Mesendoderm (in vitro differentiated cells): Measurements from ENCODE around the gene SLC30A7.

Experiments
- DNase-seq: peaks from one replicate; pipeline ENCODE4 v3.0.0; 2013
- H2AK5ac ChIP-seq: 2 replicates; pipeline ENCODE4 v1.6.1; 2013; ENCODE audit warnings: low read length, inconsistent platforms
- H2BK120ac ChIP-seq: 2 replicates; pipeline ENCODE4 v1.6.1; 2013; ENCODE audit warnings: low read depth, mild to moderate bottlenecking, low read length, moderate library complexity, mixed read lengths
- H2BK15ac ChIP-seq: replicated peaks from 2 replicates; pipeline ENCODE4 v1.6.1; 2013; ENCODE audit warnings: low read depth, mild to moderate bottlenecking, moderate library complexity
- H2BK5ac ChIP-seq: 2 replicates; pipeline ENCODE4 v1.6.1; 2013; ENCODE audit warnings: low read length, inconsistent platforms
- H3K18ac ChIP-seq: 2 replicates; pipeline ENCODE4 v1.6.1; 2013; ENCODE audit warnings: mild to moderate bottlenecking, low read length, mixed read lengths
- H3K23ac ChIP-seq: one replicate; pipeline ENCODE4 v1.6.1; 2013; ENCODE audit warnings: low read length
- H3K27ac ChIP-seq: 2 replicates; pipeline ENCODE4 v1.5.1; 2013; ENCODE audit warnings: low read depth, mild to moderate bottlenecking, inconsistent platforms, low read length, moderate library complexity
- H3K27me3 ChIP-seq: 2 replicates; pipeline ENCODE4 v1.6.1; 2013; ENCODE audit warnings: low read length, control low read depth, mild to moderate bottlenecking, inconsistent platforms; ENCODE audit not compliant: insufficient read depth, poor library complexity
- H3K36me3 ChIP-seq: 2 replicates; pipeline ENCODE4 v1.6.1; 2013; ENCODE audit warnings: low read length, inconsistent platforms; ENCODE audit not compliant: control insufficient read depth, insufficient read depth
- H3K4ac ChIP-seq: one replicate; pipeline ENCODE4 v1.6.1; 2013; ENCODE audit warnings: low read depth, mild to moderate bottlenecking, low read length, moderate library complexity
- H3K4me1 ChIP-seq: 2 replicates; pipeline ENCODE4 v1.6.1; 2013; ENCODE audit warnings: low read depth, low read length, inconsistent platforms; ENCODE audit not compliant: control insufficient read depth
- H3K4me2 ChIP-seq: 2 replicates; pipeline ENCODE4 v1.6.1; 2013; ENCODE audit warnings: low read length
- H3K4me3 ChIP-seq: 2 replicates; pipeline ENCODE4 v1.5.1; 2013; ENCODE audit warnings: mild to moderate bottlenecking, low read length
- H3K56ac ChIP-seq: one replicate; pipeline ENCODE4 v1.6.1; 2013; ENCODE audit warnings: low read length
- H3K79me1 ChIP-seq: 2 replicates; pipeline ENCODE4 v1.6.1; 2013; ENCODE audit warnings: low read length, inconsistent platforms
- H3K79me2 ChIP-seq: 2 replicates; pipeline ENCODE4 v1.6.1; 2013; ENCODE audit warnings: mild to moderate bottlenecking, low read length; ENCODE audit not compliant: control insufficient read depth, insufficient read depth
- H3K9ac ChIP-seq: 2 replicates; pipeline ENCODE4 v1.6.1; 2013; ENCODE audit warnings: low read length, inconsistent platforms
- H4K5ac ChIP-seq: one replicate; pipeline ENCODE4 v1.6.1; 2013; ENCODE audit warnings: low read length
- H4K8ac ChIP-seq: one replicate; pipeline ENCODE4 v1.6.1; 2013; ENCODE audit warnings: low read depth, mild to moderate bottlenecking, control low read depth, low read length, moderate library complexity
- WGBS: extraction: QIAGEN DNeasy Blood & Tissue Kit; methylation state at CpG from one replicate; pipeline ENCODE4 v1.1.7; 2013; ENCODE audit warnings: low lambda C conversion rate, missing lambda C conversion rate; ENCODE audit not compliant: insufficient coverage; ENCODE audit errors: extremely low coverage; 5-methylcytosine and 5-hydroxymethylcytosine counted together

The SLC30A7 gene

GRCh38 chr1:100868364-100868995 lies 27.4 kb upstream of the SLC30A7 start:
- Histone ChIP-seq H4K5ac (no peak overlapping the region), H3K9ac (no peak overlapping the region), H3K4me2 (no peak overlapping the region), H2AK5ac (no peak overlapping the region), H3K4me1 (no peaks in the 10 kb centered on the region), H2BK120ac (no peak overlapping the region), H2BK15ac (no peak overlapping the region), H3K56ac (no peak overlapping the region), H3K27me3 (no peaks in the 10 kb centered on the region), H3K36me3 (no peaks in the 10 kb centered on the region), H2BK5ac (no peak overlapping the region), H3K18ac (no peak overlapping the region), H3K27ac (no peak overlapping the region), H4K8ac (no peak overlapping the region), H3K4me3 (no peak overlapping the region), H3K23ac (no peak overlapping the region), H3K79me1 (no peaks in the 10 kb centered on the region), H3K4ac (no peak overlapping the region), H3K79me2 (no peaks in the 10 kb centered on the region)
- no CpG with 5 or more reads among the region's 7 CpGs for WGBS
- DNase-seq: peak; percentile 25

- no peak for DNase-seq
- Histone ChIP-seq H3K4me3 (no peak overlapping the region), H3K56ac (no peak overlapping the region), H3K27me3 (no peaks in the 10 kb centered on the region), H4K5ac (no peak overlapping the region), H2BK5ac (no peak overlapping the region), H3K4me1 (no peaks in the 10 kb centered on the region), H3K4me2 (no peak overlapping the region), H4K8ac (no peak overlapping the region), H3K9ac (no peak overlapping the region), H3K79me2 (no peaks in the 10 kb centered on the region), H3K27ac (no peak overlapping the region), H3K23ac (no peak overlapping the region), H3K79me1 (no peaks in the 10 kb centered on the region), H3K18ac (no peak overlapping the region), H2BK15ac (no peak overlapping the region), H3K36me3 (no peaks in the 10 kb centered on the region), H2BK120ac (no peak overlapping the region), H3K4ac (no peak overlapping the region), H2AK5ac (no peak overlapping the region)
- WGBS: no CpG with 5 or more reads among the region's 2 CpGs
Observed at GRCh38 chr1:100869996-100870395, 25.9 kb upstream of the SLC30A7 start.

- no peak for DNase-seq
- Histone ChIP-seq H2BK15ac (no peak overlapping the region), H3K4me1 (no peaks in the 10 kb centered on the region), H3K79me2 (no peaks in the 10 kb centered on the region), H2AK5ac (no peak overlapping the region), H3K9ac (no peak overlapping the region), H3K27me3 (no peaks in the 10 kb centered on the region), H3K79me1 (no peaks in the 10 kb centered on the region), H4K8ac (no peak overlapping the region), H3K18ac (no peak overlapping the region), H3K27ac (no peak overlapping the region), H3K4me3 (no peak overlapping the region), H2BK120ac (no peak overlapping the region), H3K36me3 (no peaks in the 10 kb centered on the region), H3K23ac (no peak overlapping the region), H2BK5ac (no peak overlapping the region), H3K4me2 (no peak overlapping the region), H4K5ac (no peak overlapping the region), H3K4ac (no peak overlapping the region), H3K56ac (no peak overlapping the region)
- 100% methylated on average over 1 of the region's 2 CpGs for WGBS
Observed at GRCh38 chr1:100874433-100874832, 21.5 kb upstream of the SLC30A7 start.

GRCh38 chr1:100875228-100875627 lies 20.7 kb upstream of the SLC30A7 start:
- no CpG with 5 or more reads among the region's 3 CpGs for WGBS
- no peak overlapping the region for H2BK120ac ChIP-seq
- H3K4me1 ChIP-seq: no peaks in the 10 kb centered on the region

GRCh38 chr1:100876291-100876690 lies 19.6 kb upstream of the SLC30A7 start:
- Histone ChIP-seq H3K79me2 (no peaks in the 10 kb centered on the region), H3K23ac (no peak overlapping the region), H3K36me3 (no peaks in the 10 kb centered on the region), H2AK5ac (no peak overlapping the region), H3K79me1 (no peaks in the 10 kb centered on the region), H3K4me2 (no peak overlapping the region), H3K4me3 (no peak overlapping the region), H4K5ac (no peak overlapping the region), H3K56ac (no peak overlapping the region), H3K4ac (no peak overlapping the region), H2BK15ac (no peak overlapping the region), H3K27me3 (no peaks in the 10 kb centered on the region), H2BK120ac (no peak overlapping the region), H4K8ac (no peak overlapping the region), H2BK5ac (no peak overlapping the region), H3K18ac (no peak overlapping the region), H3K4me1 (no peaks in the 10 kb centered on the region), H3K9ac (no peak overlapping the region), H3K27ac (no peak overlapping the region)
- no peak for DNase-seq

More at GRCh38 chr1:100875228-100875627, 20.7 kb upstream of the SLC30A7 start:
- Histone ChIP-seq H3K56ac (no peak overlapping the region), H3K36me3 (no peaks in the 10 kb centered on the region), H3K79me1 (no peaks in the 10 kb centered on the region), H3K27ac (no peak overlapping the region), H4K5ac (no peak overlapping the region), H3K4me2 (no peak overlapping the region), H3K4me3 (no peak overlapping the region), H2BK5ac (no peak overlapping the region), H2AK5ac (no peak overlapping the region), H3K23ac (no peak overlapping the region), H3K4ac (no peak overlapping the region), H4K8ac (no peak overlapping the region), H3K18ac (no peak overlapping the region), H2BK15ac (no peak overlapping the region), H3K27me3 (no peaks in the 10 kb centered on the region), H3K9ac (no peak overlapping the region), H3K79me2 (no peaks in the 10 kb centered on the region)
- DNase-seq: no peak

- H3K4ac ChIP-seq: no peak overlapping the region
- no peaks in the 10 kb centered on the region for H3K27me3 ChIP-seq
- no peaks in the 10 kb centered on the region for H3K79me2 ChIP-seq
- no peak overlapping the region for H3K27ac ChIP-seq
- DNase-seq: no peak
- H3K4me2 ChIP-seq: no peak overlapping the region
- H3K9ac ChIP-seq: no peak overlapping the region
- no peak overlapping the region for H3K4me3 ChIP-seq
- H3K18ac ChIP-seq: no peak overlapping the region
- no peak overlapping the region for H2BK120ac ChIP-seq
- H2BK5ac ChIP-seq: no peak overlapping the region
- H3K4me1 ChIP-seq: no peaks in the 10 kb centered on the region
- no peaks in the 10 kb centered on the region for H3K79me1 ChIP-seq
- H4K5ac ChIP-seq: no peak overlapping the region
- no peaks in the 10 kb centered on the region for H3K36me3 ChIP-seq
- H3K23ac ChIP-seq: no peak overlapping the region
- H4K8ac ChIP-seq: no peak overlapping the region
- H2AK5ac ChIP-seq: no peak overlapping the region
- no peak overlapping the region for H3K56ac ChIP-seq
- H2BK15ac ChIP-seq: no peak overlapping the region
Observed at GRCh38 chr1:100879422-100879821, 16.5 kb upstream of the SLC30A7 start.
